Retina (tissue), 1 donor: ENCODE data around the gene SPATA31D3.
"Not testable (repeated sequence)": the region's sequence is repeated elsewhere in the genome, so short reads cannot be mapped to it uniquely, and the experiment has no call there.

Experiments used
- DNase-seq: peaks from one replicate; pipeline ENCODE4 v3.0.0-alpha.2; 2016

The SPATA31D3 gene

DNA sequence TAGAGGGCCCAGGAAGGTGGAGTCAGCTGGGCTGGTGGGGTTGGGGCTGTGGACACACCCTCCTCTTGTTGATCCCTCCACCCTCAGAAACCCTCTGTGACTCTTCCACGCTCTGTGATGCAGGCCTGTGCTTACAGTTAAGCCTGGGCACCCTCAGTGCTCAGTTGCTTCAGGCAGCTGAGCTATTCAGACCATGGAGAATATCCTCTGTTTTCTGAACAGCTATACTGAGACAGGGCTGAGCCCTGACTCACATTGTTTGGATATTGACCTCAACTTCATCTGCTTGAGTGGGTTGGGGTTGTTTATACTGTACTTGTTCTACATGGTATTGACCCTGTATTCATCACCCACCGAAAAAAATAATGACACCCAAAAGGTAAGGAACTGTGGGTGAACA, at the start of gene SPATA31D3:
Gene SPATA31D3 (plus strand): TSS at position 108 of the 400 bp plus-strand sequence. CDS start 86 bp downstream, at position 194.
- not testable (repeated sequence) for DNase-seq

DNA sequence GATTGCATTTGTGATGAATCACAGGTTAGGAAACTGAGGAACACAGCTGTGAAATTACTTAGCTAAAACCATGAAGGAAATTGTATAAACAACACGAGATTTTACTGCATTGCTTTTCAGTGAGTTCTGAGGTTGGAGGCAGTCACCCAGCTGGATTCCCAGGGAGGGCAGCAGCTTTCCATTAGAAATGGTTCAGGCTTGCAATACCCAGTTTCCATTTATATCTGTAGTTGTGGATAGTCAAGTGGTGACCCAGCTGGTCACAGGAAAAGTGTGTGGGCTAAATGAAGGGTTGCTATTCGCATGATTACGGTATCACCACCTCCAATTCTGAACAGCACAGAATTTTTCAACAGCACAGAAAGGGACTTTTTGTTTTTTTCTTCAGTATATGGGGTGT, 49.4 kb upstream of the SPATA31D3 start:
- no peak for DNase-seq

DNA sequence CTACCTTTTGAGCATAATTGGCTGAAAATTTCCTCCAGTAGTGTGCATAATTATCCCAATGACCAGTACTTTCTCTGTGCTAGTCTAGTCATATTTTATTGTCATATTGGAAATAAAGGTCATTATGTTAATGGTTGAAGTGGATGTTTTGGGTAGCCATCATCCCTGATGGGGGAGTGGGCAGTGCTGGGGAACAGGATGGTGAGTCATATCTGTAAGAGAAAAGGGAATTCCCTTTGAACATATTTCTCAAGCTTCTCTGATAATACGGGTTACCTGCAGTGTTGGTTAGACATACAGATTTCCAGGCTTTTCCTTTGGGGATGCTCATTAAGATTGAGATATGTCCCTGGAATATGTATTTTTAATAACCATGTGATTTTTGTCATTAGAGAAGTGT, 48.4 kb upstream of the SPATA31D3 start:
- DNase-seq, result no peak

DNA sequence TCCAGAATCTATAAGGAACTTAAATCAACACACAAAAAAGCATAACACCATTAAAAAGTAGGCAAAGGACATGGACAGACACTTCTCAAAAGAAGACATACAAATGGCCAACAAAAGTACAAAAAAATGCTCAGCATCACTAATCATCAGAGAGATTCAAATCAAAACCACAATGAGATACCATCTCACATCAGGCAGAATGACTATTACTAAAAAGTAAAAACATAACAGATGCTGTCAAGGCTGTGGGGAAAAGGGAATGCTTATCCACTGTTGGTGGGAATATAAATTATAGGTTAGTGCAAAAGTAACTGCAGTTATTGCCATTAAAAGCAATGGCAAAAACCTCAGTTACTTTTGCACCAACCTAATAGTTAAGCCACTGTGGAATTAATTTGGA, 47.2 kb upstream of the SPATA31D3 start:
- DNase-seq, result no peak

DNA sequence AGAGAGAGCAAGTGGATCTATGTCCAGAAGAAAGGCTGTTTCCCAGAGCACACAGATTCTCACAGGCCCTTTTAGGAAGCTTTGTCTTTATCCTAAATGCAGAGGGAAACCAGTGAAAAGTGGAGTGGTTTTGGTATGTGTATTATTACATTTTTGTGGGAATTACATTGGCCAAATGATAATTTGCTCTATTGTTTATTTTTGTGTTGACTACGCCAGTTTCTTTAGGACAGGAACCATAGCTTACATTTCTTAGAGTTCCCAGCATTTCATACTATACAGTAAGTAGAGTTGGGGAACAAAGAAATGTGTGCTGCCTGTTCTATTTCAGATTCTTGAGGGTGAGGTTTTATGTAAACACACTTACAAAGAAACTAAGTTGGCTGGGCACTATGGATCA, 44.4 kb upstream of the SPATA31D3 start:
- DNase-seq, result no peak

DNA sequence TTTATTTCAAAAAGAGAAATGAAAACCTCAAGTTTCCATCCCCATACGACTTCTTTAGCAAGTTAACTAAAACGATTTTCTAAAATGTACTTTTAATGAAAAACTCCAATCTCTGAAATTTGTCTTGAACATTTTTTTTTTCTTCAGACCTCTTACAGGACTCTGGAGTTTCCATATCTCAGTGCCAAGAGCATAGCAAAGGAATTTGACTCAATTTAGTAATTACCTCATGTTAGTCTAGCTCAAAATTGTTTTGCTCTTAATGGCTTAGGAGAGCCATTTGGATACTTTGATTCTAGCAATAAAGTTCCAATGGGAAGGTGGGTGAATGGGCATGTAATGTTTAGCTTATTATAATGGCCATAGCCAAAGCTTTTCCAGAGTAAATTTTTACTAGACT, 41.1 kb upstream of the SPATA31D3 start:
- DNase-seq, result no peak

DNA sequence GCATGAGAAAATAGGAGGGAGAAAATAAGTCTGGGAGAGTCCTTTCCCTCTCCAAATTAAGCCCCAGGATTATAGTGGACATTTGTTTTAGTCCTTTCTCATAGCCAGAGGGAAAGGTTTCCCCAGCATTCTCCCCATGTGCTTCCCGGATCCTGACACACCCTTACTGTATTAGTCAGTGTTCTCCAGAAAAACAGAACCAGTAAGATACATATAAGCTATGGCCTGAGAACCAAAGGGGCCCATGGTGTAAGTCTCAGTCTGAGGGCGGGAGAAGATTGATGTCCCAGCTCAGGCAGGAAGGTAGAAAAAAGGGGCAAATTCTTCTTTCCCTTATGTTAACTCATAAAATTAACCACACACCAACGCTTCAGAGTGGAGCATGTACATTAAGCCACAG, 40.7 kb upstream of the SPATA31D3 start:
- DNase-seq, result no peak

DNA sequence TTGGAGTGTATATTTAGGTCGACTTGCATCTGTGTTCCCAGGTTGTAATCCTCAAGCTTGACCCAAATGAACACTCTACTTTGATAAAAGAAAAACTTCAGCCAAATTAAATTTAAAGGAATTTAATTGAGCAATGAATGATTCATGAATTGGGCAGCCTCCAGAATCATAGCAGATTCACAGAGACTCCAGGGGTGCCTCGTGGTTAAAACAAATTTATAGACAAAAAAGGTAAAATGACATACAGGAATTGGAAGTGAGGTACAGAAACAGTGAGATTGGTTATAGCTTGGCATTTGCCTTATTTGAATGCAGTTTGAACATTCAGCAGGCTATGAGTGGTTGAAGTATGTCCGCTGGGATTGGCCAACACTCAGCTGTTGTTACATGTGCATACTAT, 36.6 kb upstream of the SPATA31D3 start:
- DNase-seq, result no peak

DNA sequence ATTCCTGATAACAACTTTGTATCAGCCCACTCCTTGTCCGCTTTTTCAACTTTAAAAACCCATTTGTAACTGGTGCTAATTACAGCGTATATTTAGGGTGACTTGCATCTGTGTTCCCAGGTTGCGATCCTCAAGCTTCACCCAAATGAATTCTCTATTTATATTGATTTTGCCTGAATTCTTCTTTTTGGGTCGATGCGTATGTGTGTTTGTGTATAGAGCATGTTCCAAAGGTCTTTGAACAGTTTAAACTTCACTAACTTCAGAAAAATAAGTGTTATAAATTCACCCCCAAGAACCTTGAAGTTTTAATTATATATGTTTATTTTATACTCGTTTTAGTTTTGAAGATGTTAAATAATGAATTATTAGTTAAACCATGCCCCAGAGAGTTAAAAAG, 31.2 kb upstream of the SPATA31D3 start:
- DNase-seq, result no peak

DNA sequence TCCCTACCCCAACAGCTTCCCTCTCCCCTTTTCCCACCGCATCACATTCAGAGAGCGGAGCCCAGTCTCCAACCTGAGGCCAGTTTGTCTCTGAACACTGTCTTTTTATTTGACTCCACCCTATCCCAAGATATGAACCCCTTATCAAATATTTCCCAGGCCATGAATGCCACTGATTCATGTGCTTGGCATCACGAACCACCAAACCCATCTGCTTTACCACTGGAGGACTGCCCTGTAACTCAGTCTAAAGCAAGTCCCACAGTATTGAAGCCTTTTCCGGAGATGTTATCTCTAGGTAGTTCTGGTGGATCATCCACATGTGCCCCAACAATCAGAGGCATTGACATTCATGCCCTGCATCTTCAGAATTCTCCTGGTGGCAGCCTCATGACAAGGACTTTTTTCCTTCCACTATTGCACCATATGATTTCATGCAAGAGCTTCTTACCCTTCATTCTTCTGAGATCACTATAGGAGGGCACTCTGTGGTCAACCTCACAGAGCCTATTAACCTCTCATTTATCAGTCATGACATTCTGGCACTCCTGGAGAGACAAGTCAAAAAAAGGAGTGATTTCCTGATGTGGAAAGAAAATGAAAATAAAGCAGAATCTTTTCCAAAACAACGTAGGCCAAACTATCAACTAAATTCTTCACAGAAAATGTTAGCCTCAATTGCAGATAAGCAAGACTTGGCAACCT, 27.3 kb upstream of the SPATA31D3 start:
- DNase-seq, result no peak

DNA sequence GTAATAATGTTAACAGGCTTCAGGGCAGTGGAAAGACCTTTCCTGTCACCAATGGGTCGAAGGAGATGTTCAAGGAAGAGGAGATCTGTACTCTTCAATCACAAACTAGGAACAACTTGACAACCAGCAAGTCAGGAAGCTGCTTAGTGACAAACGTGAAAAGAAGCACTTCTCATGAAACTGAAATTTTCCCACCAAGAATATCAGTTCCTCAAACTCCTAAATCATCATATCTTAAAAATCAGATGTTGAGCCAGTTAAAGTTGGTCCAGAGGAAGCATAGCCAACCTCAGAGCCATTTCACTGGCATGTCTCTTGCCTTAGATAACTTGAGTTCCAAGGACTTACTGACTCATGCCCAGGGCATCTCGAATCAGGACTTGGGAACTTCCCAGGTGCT, 24.8 kb upstream of the SPATA31D3 start:
- not testable (repeated sequence) for DNase-seq

DNA sequence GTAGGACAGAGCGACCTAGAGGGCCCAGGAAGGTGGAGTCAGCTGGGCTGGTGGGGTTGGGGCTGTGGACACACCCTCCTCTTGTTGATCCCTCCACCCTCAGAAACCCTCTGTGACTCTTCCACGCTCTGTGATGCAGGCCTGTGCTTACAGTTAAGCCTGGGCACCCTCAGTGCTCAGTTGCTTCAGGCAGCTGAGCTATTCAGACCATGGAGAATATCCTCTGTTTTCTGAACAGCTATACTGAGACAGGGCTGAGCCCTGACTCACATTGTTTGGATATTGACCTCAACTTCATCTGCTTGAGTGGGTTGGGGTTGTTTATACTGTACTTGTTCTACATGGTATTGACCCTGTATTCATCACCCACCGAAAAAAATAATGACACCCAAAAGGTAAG, 15.0 kb upstream of the SPATA31D3 start, which contains the start of gene SPATA31D4:
Gene SPATA31D4 (plus strand): TSS at position 124 of the 400 bp plus-strand sequence. CDS start 86 bp downstream, at position 210.
- DNase-seq, result not testable (repeated sequence)

DNA sequence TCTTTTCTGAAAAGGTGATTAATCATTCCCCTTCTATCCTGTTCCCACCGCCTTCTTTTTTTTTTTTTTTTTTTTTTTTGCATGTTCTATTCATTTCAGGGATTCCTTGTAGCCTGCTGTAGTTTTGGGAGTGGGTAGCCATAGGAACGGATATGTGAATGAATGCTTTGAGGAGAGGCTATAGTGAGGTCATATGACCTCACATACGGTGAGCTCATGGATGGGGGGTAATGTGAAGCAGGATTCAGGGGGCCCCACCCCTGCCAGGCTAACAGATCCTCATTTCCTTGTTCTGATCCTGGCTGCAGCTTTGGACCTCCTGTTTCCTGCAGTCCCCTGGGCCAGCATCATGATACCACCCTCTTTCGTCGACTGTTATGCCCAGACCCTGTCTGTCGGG, 13.2 kb upstream of the SPATA31D3 start:
- DNase-seq, result not testable (repeated sequence)

DNA sequence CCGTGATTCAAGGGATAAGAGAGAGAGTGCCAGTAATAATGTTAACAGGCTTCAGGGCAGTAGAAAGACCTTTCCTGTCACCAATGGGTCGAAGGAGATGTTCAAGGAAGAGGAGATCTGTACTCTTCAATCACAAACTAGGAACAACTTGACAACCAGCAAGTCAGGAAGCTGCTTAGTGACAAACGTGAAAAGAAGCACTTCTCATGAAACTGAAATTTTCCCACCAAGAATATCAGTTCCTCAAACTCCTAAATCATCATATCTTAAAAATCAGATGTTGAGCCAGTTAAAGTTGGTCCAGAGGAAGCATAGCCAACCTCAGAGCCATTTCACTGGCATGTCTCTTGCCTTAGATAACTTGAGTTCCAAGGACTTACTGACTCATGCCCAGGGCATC, 9.8 kb upstream of the SPATA31D3 start:
- DNase-seq, result not testable (repeated sequence)

DNA sequence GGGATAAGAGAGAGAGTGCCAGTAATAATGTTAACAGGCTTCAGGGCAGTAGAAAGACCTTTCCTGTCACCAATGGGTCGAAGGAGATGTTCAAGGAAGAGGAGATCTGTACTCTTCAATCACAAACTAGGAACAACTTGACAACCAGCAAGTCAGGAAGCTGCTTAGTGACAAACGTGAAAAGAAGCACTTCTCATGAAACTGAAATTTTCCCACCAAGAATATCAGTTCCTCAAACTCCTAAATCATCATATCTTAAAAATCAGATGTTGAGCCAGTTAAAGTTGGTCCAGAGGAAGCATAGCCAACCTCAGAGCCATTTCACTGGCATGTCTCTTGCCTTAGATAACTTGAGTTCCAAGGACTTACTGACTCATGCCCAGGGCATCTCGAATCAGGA, 5.3 kb downstream of the SPATA31D3 start:
- DNase-seq, result not testable (repeated sequence)

DNA sequence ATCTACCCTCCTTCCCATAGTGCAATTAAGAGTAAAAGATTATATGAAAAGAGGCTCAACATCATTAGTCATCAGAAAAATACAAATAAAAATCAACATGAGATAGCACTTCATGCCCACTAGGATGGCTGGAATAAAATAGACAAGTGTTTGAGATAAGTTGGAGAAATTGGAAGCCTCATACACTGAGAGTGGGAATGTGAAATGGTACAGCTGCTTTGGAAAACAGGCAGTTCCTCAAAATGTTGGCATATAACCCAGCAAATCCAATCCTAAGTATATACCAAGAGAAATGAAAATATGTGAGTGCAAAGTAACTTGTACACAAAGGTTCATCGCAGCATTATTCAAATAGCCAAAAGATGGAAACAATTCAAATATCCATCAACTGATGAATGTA, 9.8 kb downstream of the SPATA31D3 start:
- no peak for DNase-seq

DNA sequence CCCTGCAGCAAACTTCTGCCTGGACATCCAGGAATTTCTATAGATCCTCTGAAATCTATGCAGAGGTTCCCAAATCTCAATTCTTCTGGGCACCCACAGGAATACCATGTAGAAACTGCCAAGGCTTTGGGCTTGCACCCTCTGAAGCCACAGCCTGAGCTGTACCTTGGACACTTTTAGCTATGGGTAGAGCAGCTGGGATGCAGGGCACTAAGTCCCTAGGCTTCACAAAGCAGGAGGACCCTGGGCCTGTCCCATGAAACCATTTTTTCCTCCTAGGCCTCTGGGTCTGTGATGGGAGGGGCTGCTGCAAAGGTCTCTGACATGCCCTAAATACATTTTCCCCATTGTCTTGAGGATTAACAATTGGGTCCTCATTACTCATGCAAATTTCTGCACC, 12.3 kb downstream of the SPATA31D3 start:
- DNase-seq, result no peak

DNA sequence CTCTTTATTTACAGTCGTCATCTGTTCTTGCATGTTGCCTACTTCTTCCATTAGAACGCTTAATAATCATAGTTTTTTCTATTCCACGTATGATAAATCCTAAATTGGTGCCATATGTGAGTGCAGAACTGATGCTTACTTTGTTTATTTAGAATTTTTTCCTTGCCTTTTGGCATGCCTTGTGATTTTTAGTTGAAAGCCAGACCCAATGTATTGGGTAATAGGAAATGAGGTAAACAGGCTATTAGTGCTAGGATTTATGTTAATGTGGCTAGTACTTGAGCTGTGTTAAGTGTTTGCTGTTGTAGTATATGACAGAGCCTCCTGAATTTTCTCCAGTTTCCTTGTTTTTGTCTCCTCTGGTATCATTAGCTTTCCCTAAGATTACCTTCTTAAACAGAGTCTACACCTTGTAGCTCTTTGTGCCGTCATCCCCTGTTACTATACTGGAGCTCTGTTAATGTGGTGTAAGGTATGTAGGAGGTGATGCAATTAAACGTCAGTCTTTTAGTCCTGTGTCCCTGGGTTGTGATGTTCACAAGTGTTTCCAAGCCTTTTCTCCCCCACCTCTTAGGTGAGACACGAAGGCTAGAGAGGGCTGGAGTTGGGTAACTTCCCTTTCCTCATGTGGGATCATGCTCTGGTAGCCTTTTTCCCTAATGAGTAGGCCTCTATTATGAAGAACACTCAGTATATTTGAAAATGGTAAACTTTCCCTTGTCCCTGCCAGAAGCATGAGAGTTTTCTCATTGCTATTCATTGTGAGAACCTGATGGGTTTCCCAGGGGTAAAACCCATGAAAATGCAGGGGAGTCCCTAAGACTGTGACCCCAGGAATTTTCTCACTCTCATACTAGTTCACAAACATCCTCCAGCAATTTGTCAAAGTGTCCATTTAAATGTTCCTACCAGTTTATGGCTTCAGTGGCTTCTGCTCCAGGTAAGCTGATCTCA, 21.2 kb downstream of the SPATA31D3 start:
- DNase-seq, result no peak

DNA sequence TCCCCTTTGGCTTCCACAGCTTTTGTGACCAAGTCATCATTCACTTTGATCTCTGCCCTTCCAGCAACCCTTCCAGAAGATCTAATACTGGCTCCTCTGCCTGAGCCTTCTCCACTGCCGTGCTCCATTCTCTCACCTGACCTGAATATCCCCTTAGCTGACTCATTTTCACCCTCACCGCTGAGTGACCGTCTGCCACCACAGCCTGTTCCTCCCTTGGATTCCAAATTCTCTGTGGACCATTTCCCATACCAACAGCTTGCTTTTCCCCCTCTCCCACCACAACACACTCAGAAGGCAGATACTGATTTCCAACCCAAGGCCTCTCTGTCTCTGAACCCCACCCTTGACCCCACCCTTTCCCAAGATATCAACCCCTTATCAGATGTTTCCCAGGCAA, 24.7 kb downstream of the SPATA31D3 start:
- DNase-seq, result no peak

DNA sequence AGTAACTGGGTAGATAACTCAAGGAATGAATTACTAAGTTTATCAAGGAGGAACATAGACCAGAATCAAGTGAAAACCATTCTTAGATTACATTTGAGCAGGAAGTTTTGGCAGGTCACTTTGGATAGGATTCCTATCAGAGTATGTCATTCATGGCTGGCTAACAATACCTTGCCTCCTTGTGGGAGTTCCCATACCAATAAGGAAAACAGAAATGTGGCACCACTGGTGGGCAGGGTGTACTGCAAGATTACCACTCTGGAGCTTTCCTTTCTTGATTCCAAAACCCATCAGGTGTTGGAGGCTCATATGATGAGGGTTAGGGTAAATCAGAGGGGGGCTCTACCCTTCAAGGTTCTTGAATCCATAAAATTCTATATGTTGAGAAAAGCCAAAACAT, 26.7 kb downstream of the SPATA31D3 start:
- no peak for DNase-seq

DNA sequence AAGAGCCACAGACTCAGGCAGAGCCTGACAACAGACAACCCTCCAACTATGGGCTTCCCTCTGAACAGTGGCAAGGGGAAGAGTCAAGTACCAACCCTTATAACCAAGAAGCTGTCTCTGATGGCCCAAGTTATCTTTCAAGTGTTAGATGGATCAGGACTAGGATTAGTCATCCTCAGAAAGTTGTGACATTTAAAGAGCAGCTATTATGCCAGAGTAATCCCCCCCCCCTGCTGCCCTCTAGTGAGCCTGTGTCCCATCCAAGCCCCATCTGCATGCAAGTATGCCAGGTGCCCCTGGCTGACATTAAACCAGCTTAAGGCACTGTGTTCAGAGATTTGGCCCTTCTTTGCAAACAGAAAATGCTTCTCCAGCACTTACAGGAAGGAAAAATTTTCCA, 28.4 kb downstream of the SPATA31D3 start:
- no peak for DNase-seq

DNA sequence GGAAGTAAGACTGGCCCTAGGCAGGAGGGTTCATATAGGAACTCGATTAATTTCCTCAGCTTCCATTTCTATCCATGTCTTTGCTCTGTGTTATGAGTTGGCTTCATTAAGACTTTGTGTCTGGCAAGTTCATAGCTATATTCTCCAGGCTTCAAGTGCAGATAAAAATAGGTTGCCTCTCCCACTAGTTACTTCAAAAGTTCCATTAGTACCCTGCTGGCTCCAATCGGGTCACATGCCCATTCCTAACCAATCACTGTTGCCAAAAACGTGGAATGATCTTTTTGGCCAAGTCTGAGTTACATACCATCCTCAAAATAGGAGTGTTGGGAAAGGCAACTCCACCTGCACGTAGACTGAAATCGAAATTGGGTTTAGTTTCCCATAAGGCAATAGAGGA, 31.5 kb downstream of the SPATA31D3 start:
- no peak for DNase-seq

DNA sequence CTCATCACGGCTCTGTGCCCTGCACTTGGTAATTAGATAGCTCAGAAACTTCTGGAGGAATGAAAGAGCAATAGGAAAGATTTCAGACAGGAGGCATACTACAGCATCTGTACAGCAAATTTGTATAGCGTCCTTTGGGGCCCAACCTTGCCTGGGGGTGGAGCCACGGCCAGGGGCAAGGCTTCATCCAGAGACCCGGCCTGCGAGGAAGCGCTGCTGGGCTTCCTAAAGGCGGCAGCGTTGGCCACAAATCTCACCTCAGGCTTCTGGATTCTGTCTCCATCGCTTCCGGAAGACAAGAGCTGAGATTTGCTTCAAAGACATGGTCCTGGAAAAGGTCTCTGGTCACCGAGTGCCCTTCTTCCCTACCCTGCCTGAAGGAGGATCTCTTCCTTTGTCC, 33.1 kb downstream of the SPATA31D3 start:
- no peak for DNase-seq

DNA sequence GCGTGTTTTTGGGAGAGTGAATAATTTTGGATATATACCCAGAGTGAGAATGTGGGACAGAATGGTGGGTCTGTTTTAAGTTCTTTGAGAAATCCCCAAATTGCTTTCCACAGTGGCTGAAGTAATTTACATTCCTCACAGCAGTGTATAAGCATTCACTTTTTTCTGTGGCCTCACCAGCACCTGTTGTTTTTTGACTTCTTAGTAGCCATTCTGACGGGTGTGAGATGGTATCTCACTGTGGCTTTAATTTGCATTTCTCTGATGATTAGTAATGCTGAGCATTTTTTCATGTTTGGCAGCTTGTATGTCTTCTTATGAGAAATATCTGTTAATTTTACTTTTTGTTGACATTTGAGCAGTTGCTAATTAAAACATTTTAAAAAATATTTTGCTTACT, 35.9 kb downstream of the SPATA31D3 start:
- no peak for DNase-seq
